Subcutaneous adipose tissue (tissue), 4 donors: ENCODE measurements around the gene EBP. TPM values are rescaled to one million over a fixed set of nuclear protein-coding genes. Genes with fewer than 3 reads are reported as not detected.

Source experiments
- CTCF ChIP-seq: fragments of 450-650 bp; IDR thresholded peaks from one replicate; pipeline ENCODE4 v1.5.1; 2016; ENCODE audit warnings: low read depth, mild to moderate bottlenecking, control low read depth, antibody characterized with exemption, moderate library complexity
- total RNA-seq, 4 donors: library from RNA; depleted of rRNA; stranded (reverse); fragments of >200 nt; gene quantifications; one replicate each; pipeline ENCODE4 v1.1.0, GENCODE V29; 2016

The EBP gene
- total RNA-seq, 4 donors from 2014 or later = 6.0 to 33.5 (median 15.3) TPM

- no peak for TF ChIP-seq CTCF
Observed at GRCh38 chrX:48560681-48561080, 39.1 kb downstream of the EBP start.

- TF ChIP-seq CTCF = no peak
Observed at GRCh38 chrX:48569958-48570357, 48.4 kb downstream of the EBP start.

- TF ChIP-seq CTCF = no peak
Observed at GRCh38 chrX:48573690-48574269, 52.2 kb downstream of the EBP start.

- no peak for TF ChIP-seq CTCF
Observed at GRCh38 chrX:48574270-48575266, 53.0 kb downstream of the EBP start, which contains the start of gene RBM3. RBM3 (plus strand) TSS chrX:48574484; CDS start chrX:48575181, 697 bp downstream.

GRCh38 chrX:48575642-48576041 lies 54.0 kb downstream of the EBP start:
- TF ChIP-seq CTCF = no peak

GRCh38 chrX:48576108-48576507 lies 54.5 kb downstream of the EBP start:
- TF ChIP-seq CTCF = no peak

Other genes starting within 250 kb of the EBP start
- gene SSX3, start 165.1 kb upstream of the EBP start, total RNA-seq = not detected
- gene SSX4, start 138.3 kb upstream of the EBP start, total RNA-seq = not detected
- gene SSX4B, start 109.8 kb upstream of the EBP start, total RNA-seq = not detected
- 1 to 10 TPM in 3 of 4 donors, not detected in 1; 1.3 to 3.2 (median 1.5) TPM for gene SLC38A5, start 51.5 kb upstream of the EBP start, total RNA-seq
- 10 to 100 TPM; 35.7 to 49.4 (median 36.3) TPM for gene FTSJ1, start 45.6 kb upstream of the EBP start, total RNA-seq
- 10 to 100 TPM in 1 of 4 donors, 1 to 10 TPM in 3; 9.4 to 16.6 (median 9.6) TPM for gene PORCN, start 12.8 kb upstream of the EBP start, total RNA-seq
- 10 to 100 TPM in 3 of 4 donors, 1 to 10 TPM in 1; 7.7 to 14.1 (median 11.8) TPM for gene TBC1D25, start 17.9 kb downstream of the EBP start, total RNA-seq
- gene RBM3, start 52.7 kb downstream of the EBP start, total RNA-seq = 100 to 1,000 TPM; 255 to 303 (median 293) TPM
- gene WDR13, start 75.7 kb downstream of the EBP start, total RNA-seq = 100 to 1,000 TPM in 3 of 4 donors, 10 to 100 TPM in 1; 71.9 to 119 (median 105) TPM
- 10 to 100 TPM in 3 of 4 donors, 1 to 10 TPM in 1; 7.9 to 27.9 (median 13.8) TPM for gene WAS, start 162.0 kb downstream of the EBP start, total RNA-seq
- 10 to 100 TPM in 1 of 4 donors, 1 to 10 TPM in 3; 2.7 to 15.4 (median 6.0) TPM for gene SUV39H1, start 174.9 kb downstream of the EBP start, total RNA-seq
- gene GLOD5, start 239.9 kb downstream of the EBP start, total RNA-seq = not detected